Ovary (tissue), 9 donors: ENCODE measurements around the gene PADI1. TPM values are rescaled to one million over a fixed set of nuclear protein-coding genes. Genes with fewer than 3 reads are reported as not detected.
A peak's percentile ranks its signal among the peaks of the same experiment; 100 is the strongest.

Experiments used
- DNase-seq, 5 donors: peaks; one replicate each; pipeline ENCODE4 v3.0.0-alpha.2; 2019 to 2020
- H3K27ac ChIP-seq, 2 donors: fragments of 200-600 bp; one replicate each; pipeline versions ENCODE4 v1.5.1 to v1.8.0; 2019 to 2022
- H3K27me3 ChIP-seq: fragments of 200-600 bp; one replicate; pipeline ENCODE4 v1.8.0; 2022
- H3K36me3 ChIP-seq: fragments of 200-600 bp; sonication (generic); one replicate; pipeline ENCODE4 v1.5.1; 2019
- H3K4me1 ChIP-seq: one replicate; pipeline ENCODE4 v1.8.1; 2013; ENCODE audit warnings: mild to moderate bottlenecking, moderate library complexity; ENCODE audit not compliant: insufficient read depth
- H3K4me3 ChIP-seq: fragments of 200-600 bp; sonication (generic); one replicate; pipeline ENCODE4 v1.5.1; 2017
- H3K9me3 ChIP-seq, 2 donors: fragments of 200-600 bp in 1 of 2; sonication (generic) in 1 of 2; one replicate each; pipeline versions ENCODE4 v1.5.1 to v1.8.1; 2013 to 2019; ENCODE audit warnings: mild to moderate bottlenecking in 1 of 2, moderate library complexity in 1 of 2
- EP300 ChIP-seq: sonication (generic); formaldehyde crosslinking; IDR thresholded peaks from one replicate; pipeline ENCODE4 v1.6.1; 2017; ENCODE audit warnings: antibody characterized with exemption
- POLR2A ChIP-seq: fragments of 450-650 bp; IDR thresholded peaks from one replicate; pipeline ENCODE4 v1.6.1; 2017; ENCODE audit warnings: antibody characterized with exemption, mild to moderate bottlenecking, moderate library complexity
- WGBS, 3 donors: extraction: QIAGEN DNeasy Blood & Tissue Kit in 1 of 3; methylation state at CpG; one replicate each; pipeline versions ENCODE4 v1.1.5 to v1.1.7; 2013 to 2017; 5-methylcytosine and 5-hydroxymethylcytosine counted together
- intact Hi-C, 4 donors: fragments of 100-400 bp; cut with DNase I; formaldehyde crosslinking; loops; one replicate each; pipeline versions ENCODE4 v1.11.0 to v1.15.1; 2022 to 2023
- polyA plus RNA-seq, 2 donors: library from polyadenylated mRNA; stranded (reverse); fragments of 200-250 nt in 1 of 2; fragments of 350-450 nt in 1 of 2; fragmentation: Illumina TruSeq in 1 of 2; extraction: RNeasy Lipid Tissue Mini Kit (QIAGEN cat#74804) in 1 of 2; gene quantifications; one replicate each; pipeline ENCODE4 v1.2.3, GENCODE V29; 2013 to 2014
- total RNA-seq, 7 donors: library from RNA; depleted of rRNA in 2 of 7; stranded (reverse); fragments of >200 nt in 2 of 7; fragmentation: NEBNext Ultra II Directional in 3 of 7; extraction: Animal tissue kit (Norgen Biotek cat#: 25700) in 3 of 7; gene quantifications; one replicate each; pipeline versions ENCODE4 v1.1.0 to v1.2.4, GENCODE V29; 2016 to 2023
- TF ChIP-seq, protein P1 (sequence below), 3 donors: fragments of 450-650 bp in 2 of 3; fragments of 200-600 bp in 1 of 3; IDR thresholded peaks; one replicate each; pipeline versions ENCODE4 v1.5.1 to v1.8.0; 2016 to 2022; ENCODE audit warnings: antibody characterized with exemption in 3 of 3, mild to moderate bottlenecking in 1 of 3
- donor health status: DM: no; HTN: no; CAD: no; lungs with moderate emphysema.
- donor health status: DM: no; HTN: no; CAD: no.
- donor health status: Bipolar disorder and iron deficiency.
- donor health status: DM: yes; HTN: yes; CAD: no.
- donor health status: DM: no; HTN: no; CAD: no.
- donor health status: DM: yes; HTN: yes; CAD: no.

PADI1 gene
- total and polyA plus RNA-seq, 9 donors: 0.07 TPM; not detected in 8

DNA sequence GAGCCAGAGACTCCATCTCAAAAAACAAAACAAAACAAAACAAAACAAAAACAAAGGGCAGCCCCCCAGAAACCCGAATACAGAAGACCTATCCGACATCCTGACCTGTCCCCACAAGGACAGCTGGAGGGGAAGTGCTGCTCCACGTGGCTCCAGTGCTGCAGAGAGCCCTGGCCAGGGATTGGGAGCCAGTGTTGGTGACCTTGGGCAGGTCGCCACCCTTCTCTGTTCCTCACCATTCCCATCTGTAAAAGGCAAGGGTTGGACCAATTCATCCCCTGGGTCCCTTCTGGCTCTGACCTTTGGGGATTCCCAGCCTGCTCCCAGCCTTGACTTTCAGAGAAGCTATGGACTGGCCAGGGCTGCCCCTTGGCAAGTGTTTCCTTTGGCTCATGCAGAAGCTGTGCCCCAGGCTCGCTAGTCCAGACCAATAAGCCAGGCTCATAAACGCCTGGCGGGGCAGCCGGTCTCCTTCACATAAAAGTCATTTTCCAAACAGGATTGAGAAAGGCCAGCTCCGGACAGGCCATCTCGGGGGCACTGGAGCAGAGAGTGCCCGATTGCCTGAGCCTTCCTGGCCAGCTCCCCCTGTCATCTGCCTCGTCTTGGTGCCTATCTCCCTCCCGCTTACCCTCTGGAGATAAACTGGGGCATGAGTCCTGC is 20.0 kb upstream of the PADI1 start:
- DNase-seq: peak in 1 of 5 donors; percentile 8
- no peaks in the 10 kb centered on the region for H3K9me3 ChIP-seq
- no peak for TF ChIP-seq POLR2A
- TF ChIP-seq EP300: no peak
- TF ChIP-seq, protein P1, sequence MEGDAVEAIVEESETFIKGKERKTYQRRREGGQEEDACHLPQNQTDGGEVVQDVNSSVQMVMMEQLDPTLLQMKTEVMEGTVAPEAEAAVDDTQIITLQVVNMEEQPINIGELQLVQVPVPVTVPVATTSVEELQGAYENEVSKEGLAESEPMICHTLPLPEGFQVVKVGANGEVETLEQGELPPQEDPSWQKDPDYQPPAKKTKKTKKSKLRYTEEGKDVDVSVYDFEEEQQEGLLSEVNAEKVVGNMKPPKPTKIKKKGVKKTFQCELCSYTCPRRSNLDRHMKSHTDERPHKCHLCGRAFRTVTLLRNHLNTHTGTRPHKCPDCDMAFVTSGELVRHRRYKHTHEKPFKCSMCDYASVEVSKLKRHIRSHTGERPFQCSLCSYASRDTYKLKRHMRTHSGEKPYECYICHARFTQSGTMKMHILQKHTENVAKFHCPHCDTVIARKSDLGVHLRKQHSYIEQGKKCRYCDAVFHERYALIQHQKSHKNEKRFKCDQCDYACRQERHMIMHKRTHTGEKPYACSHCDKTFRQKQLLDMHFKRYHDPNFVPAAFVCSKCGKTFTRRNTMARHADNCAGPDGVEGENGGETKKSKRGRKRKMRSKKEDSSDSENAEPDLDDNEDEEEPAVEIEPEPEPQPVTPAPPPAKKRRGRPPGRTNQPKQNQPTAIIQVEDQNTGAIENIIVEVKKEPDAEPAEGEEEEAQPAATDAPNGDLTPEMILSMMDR (IDR thresholded peaks at IDR 0.05): no peak
- WGBS, 3 donors: 63 to 80% (median 65%) methylated on average over 13 of the region's 13 CpGs
- H3K4me1 ChIP-seq: no peaks in the 10 kb centered on the region
- no peaks in the 10 kb centered on the region for H3K36me3 ChIP-seq
- no peak overlapping the region for H3K4me3 ChIP-seq
- no peaks in the 10 kb centered on the region for H3K27me3 ChIP-seq
- H3K27ac ChIP-seq: no peak overlapping the region
- intact Hi-C loops: no loop called here

DNA sequence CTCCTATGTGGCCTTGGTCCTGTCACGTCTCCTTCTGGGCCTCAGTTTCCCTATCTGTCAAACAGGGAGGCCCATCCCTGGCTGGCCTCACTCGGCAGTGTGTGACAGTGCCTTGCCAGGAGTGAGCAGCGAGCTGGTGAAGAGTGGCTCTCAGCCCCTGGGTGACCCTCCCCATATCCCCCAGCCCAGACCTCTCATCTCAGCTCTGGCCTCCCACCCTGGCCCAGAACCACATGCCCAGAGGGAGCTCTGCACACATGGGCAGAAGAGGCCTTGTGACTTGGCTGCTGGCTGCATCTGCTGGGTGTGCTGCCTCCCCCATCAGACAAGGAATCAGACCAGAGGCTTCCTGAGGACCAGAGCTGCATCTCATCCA is 19.5 kb upstream of the PADI1 start:
- WGBS, 3 donors: 84 to 94% (median 87%) methylated on average over 3 of the region's 3 CpGs
- TF ChIP-seq EP300 (no peak), POLR2A (no peak)
- TF ChIP-seq, protein P1 (IDR thresholded peaks at IDR 0.05): no peak
- H3K27ac ChIP-seq: no peak overlapping the region
- H3K4me3 ChIP-seq: no peak overlapping the region
- DNase-seq: peak in 1 of 5 donors; percentile 11
- H3K27me3 ChIP-seq: no peaks in the 10 kb centered on the region
- H3K36me3 ChIP-seq: no peaks in the 10 kb centered on the region
- intact Hi-C loops: no loop called here
- no peaks in the 10 kb centered on the region for H3K4me1 ChIP-seq
- no peaks in the 10 kb centered on the region for H3K9me3 ChIP-seq

DNA sequence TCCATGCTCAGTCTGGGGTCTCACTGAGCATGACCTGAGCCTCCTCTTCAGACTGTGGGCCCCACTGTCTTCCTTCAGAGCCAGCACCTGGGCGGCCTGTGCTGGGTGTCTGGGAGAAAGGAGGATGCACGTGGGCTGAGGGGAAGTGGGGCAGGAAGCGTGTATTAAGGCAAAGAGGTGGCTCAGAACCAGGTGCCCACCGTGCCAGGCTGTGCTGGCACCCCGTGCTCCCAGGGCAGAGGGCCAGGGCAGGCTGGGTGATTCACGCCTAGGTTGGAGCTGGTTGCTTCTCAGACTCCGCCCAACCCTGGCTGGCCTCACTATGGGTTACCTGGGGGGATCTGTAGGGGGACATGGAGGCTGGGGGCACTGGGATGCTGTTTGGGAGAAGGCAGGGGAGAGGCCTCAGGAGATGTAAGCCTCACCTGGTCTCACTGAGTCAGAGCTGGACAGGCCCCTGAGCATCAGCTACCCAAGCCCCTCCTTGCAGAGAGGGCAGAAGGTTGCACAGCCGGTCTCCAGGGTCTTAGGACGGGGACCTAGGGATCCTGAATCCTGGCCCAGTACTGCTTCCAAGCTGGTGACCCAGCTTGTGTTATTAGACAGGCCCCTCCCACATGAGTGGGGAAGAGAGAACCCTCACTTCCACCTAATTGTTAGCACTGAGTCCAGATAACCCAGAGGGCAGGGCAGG is 18.6 kb upstream of the PADI1 start:
- Histone ChIP-seq H3K36me3 (no peaks in the 10 kb centered on the region), H3K4me1 (no peaks in the 10 kb centered on the region), H3K9me3 (no peaks in the 10 kb centered on the region), H3K27me3 (no peaks in the 10 kb centered on the region), H3K4me3 (no peak overlapping the region), H3K27ac (no peak overlapping the region)
- DNase-seq: peak in 1 of 5 donors; percentile 18
- WGBS, 3 donors: 48 to 80% (median 68%) methylated on average over 9 of the region's 9 CpGs
- no peak for TF ChIP-seq POLR2A
- TF ChIP-seq, protein P1 (IDR thresholded peaks at IDR 0.05): no peak
- TF ChIP-seq EP300: no peak
- intact Hi-C loops: no loop called here

DNA sequence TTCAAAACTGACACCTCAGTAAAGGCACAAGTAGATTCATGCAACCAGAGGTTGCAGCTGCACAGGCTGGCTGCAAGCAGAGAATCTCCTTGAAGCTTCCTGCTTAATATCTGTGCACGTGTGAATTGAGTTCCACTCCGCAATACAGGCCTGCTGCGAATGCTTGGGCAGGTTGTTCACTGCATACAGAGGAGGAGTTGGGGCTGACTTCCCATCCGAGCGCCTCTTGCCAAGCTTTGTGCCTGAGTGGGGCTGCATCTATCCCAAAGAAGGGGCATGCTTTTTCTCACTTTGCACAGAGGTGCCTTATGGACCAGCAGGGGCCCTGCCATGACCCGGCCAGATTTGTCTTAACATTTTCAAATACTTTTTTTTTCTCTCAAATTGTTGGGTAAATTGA is 17.9 kb upstream of the PADI1 start:
- H3K4me3 ChIP-seq: no peak overlapping the region
- WGBS, 3 donors: 51 to 69% (median 63%) methylated on average over 6 of the region's 6 CpGs
- intact Hi-C loops: no loop called here
- no peak overlapping the region for H3K27ac ChIP-seq
- no peaks in the 10 kb centered on the region for H3K36me3 ChIP-seq
- no peaks in the 10 kb centered on the region for H3K9me3 ChIP-seq
- DNase-seq: peak in 1 of 5 donors; percentile 12
- H3K27me3 ChIP-seq: no peaks in the 10 kb centered on the region
- H3K4me1 ChIP-seq: no peaks in the 10 kb centered on the region
- TF ChIP-seq POLR2A (no peak), EP300 (no peak)
- TF ChIP-seq, protein P1 (IDR thresholded peaks at IDR 0.05): no peak
